Natural killer cell (primary cell): ENCODE measurements around the gene RALA. TPM values are rescaled to one million over a fixed set of nuclear protein-coding genes. Genes with fewer than 3 reads are reported as not detected.
A peak's percentile ranks its signal among the peaks of the same experiment; 100 is the strongest.

Experiments used
- ATAC-seq, 3 donors: fragments of 150-1000 bp in 2 of 3; fragments of 200-7000 bp in 1 of 3; cut with Tn5 transposase; 1 replicate in 1 of 3; 2 replicates in 2 of 3; pipeline ENCODE4 v1.10.0; 2021; ENCODE audit warnings: mild to moderate bottlenecking in 2 of 3, moderate library complexity in 2 of 3
- DNase-seq, 2 donors: peaks; one replicate each; pipeline versions ENCODE4 v3.0.0 to v3.0.0-alpha.2; 2013 to 2021; ENCODE audit warnings: mixed read lengths in 1 of 2
- H3K27ac ChIP-seq: one replicate; pipeline ENCODE4 v1.5.1; 2013; ENCODE audit warnings: mild to moderate bottlenecking, low read length
- H3K27me3 ChIP-seq: one replicate; pipeline ENCODE4 v1.6.1; 2013; ENCODE audit warnings: low read length; ENCODE audit not compliant: control insufficient read depth, insufficient read depth
- H3K36me3 ChIP-seq: one replicate; pipeline ENCODE4 v1.6.1; 2013; ENCODE audit warnings: low read length; ENCODE audit not compliant: control insufficient read depth, insufficient read depth
- H3K4me1 ChIP-seq: one replicate; pipeline ENCODE4 v1.6.1; 2013; ENCODE audit warnings: low read length; ENCODE audit not compliant: control insufficient read depth, insufficient read depth
- H3K4me3 ChIP-seq: one replicate; pipeline ENCODE4 v1.5.1; 2013; ENCODE audit warnings: low read length
- H3K9me3 ChIP-seq: one replicate; pipeline ENCODE4 v1.6.1; 2013; ENCODE audit warnings: low read length; ENCODE audit not compliant: control insufficient read depth, insufficient read depth
- H3K27ac Mint-ChIP-seq, 2 donors: one replicate each; pipeline ENCODE4 v1.8.0; 2022; ENCODE audit warnings: mild to moderate bottlenecking in 2 of 2, mixed read lengths in 2 of 2, moderate library complexity in 1 of 2
- H3K27me3 Mint-ChIP-seq, 2 donors: one replicate each; pipeline ENCODE4 v1.8.0; 2022; ENCODE audit warnings: low read depth in 2 of 2, mixed read lengths in 2 of 2
- H3K36me3 Mint-ChIP-seq: one replicate; pipeline ENCODE4 v1.8.0; 2022; ENCODE audit warnings: mixed read lengths
- H3K4me1 Mint-ChIP-seq, 2 donors: one replicate each; pipeline ENCODE4 v1.8.0; 2022; ENCODE audit warnings: mixed read lengths in 2 of 2
- H3K4me3 Mint-ChIP-seq: one replicate; pipeline ENCODE4 v1.8.0; 2022; ENCODE audit warnings: mild to moderate bottlenecking, moderate library complexity, mixed read lengths
- H3K9me3 Mint-ChIP-seq, 2 donors: one replicate each; pipeline ENCODE4 v1.8.0; 2022; ENCODE audit warnings: mixed read lengths in 2 of 2
- WGBS: methylation state at CpG from one replicate; pipeline ENCODE4 v1.1.7; 2013; ENCODE audit warnings: missing lambda C conversion rate; ENCODE audit not compliant: insufficient coverage; 5-methylcytosine and 5-hydroxymethylcytosine counted together
- intact Hi-C: fragments of 100-400 bp; cut with micrococcal nuclease; formaldehyde crosslinking; loops from one replicate; pipeline ENCODE4 v1.14.2; 2022
- total RNA-seq, 4 donors: library from RNA; stranded (reverse); fragments of 120-200 nt in 1 of 4; gene quantifications; one replicate each; pipeline versions ENCODE4 v1.2.3 to v1.2.4, GENCODE V29; 2013 to 2022
- TF ChIP-seq, protein P1 (sequence below): fragments of 200-600 bp; IDR thresholded peaks from one replicate; pipeline ENCODE4 v1.8.0; 2022; ENCODE audit warnings: antibody characterized with exemption

The RALA gene
- total RNA-seq, 3 donors from 2014 or later (not counting 1 experiment from before 2014, with no cell fraction given) = 10.2 to 22.0 (median 16.8) TPM

DNA sequence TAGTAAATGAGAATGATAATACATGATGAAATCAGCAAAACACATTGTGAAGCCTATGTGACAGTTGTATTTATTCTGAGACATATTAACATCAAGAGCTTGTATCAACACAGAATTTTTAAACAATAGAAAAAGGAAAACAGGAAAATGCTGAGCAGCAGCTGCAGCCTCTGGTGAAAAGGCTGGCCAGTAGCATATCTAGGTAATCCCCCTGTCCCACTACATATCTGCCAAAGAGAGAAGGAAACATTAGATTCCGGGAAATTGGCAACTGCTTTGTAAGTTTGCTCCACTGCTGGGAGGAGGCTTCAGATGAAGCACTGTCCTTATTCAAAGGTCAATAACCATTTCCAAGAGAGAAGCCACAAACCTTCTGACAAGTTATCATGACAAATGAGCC is 89.4 kb downstream of the RALA start:
- Mint-ChIP-seq H3K4me3 (no peak overlapping the region), H3K4me1 (no peaks in the 10 kb centered on the region), H3K27me3 (peaks cover 0 to 3% of the 10 kb centered on the region in 2 donors), H3K9me3 (peaks cover 9 to 17% of the 10 kb centered on the region in 2 donors), H3K36me3 (peaks cover 9% of the 10 kb centered on the region), H3K27ac (no peak overlapping the region)
- H3K27me3 ChIP-seq = no peaks in the 10 kb centered on the region
- ATAC-seq = no peak
- DNase-seq = no peak
- H3K9me3 ChIP-seq = peaks cover 15% of the 10 kb centered on the region
- no peaks in the 10 kb centered on the region for H3K36me3 ChIP-seq
- intact Hi-C loops = no loop called here
- no peaks in the 10 kb centered on the region for H3K4me1 ChIP-seq
- no peak overlapping the region for H3K27ac ChIP-seq
- H3K4me3 ChIP-seq = no peak overlapping the region
- TF ChIP-seq, protein P1, sequence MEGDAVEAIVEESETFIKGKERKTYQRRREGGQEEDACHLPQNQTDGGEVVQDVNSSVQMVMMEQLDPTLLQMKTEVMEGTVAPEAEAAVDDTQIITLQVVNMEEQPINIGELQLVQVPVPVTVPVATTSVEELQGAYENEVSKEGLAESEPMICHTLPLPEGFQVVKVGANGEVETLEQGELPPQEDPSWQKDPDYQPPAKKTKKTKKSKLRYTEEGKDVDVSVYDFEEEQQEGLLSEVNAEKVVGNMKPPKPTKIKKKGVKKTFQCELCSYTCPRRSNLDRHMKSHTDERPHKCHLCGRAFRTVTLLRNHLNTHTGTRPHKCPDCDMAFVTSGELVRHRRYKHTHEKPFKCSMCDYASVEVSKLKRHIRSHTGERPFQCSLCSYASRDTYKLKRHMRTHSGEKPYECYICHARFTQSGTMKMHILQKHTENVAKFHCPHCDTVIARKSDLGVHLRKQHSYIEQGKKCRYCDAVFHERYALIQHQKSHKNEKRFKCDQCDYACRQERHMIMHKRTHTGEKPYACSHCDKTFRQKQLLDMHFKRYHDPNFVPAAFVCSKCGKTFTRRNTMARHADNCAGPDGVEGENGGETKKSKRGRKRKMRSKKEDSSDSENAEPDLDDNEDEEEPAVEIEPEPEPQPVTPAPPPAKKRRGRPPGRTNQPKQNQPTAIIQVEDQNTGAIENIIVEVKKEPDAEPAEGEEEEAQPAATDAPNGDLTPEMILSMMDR = no peak
- WGBS = 100% methylated on average over 1 of the region's 1 CpG

DNA sequence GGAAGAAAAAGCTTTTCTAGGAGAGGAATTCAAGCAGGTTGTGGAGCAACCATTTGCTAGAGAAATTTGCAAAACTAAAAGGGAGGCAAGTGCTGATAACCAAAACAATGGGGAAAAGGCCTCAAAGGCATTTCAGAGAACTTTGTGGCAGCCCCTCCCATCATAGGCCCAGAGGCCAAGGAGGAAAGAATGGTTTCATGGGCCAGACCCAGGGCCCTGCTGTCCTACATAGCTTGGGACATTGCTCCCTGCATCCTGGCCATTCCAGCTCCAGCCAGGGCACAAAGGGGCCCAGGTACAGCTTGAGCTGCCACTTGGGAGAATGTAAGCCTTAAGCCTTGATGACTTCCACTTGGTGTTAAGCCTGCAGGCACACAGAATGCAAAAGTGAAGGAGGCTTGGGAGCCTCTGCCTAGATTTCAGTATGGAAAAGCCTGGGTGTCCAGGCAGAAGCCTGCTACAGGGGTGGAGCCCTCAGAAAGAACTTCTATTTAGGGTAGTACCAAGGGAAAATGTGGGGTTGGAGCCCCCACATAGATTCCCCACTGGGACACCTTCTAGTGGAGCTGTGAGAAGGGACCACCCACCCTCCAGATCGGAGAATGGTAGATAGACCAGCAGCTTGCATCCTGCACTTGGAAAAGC is 91.2 kb downstream of the RALA start:
- no peak overlapping the region for H3K4me3 Mint-ChIP-seq

DNA sequence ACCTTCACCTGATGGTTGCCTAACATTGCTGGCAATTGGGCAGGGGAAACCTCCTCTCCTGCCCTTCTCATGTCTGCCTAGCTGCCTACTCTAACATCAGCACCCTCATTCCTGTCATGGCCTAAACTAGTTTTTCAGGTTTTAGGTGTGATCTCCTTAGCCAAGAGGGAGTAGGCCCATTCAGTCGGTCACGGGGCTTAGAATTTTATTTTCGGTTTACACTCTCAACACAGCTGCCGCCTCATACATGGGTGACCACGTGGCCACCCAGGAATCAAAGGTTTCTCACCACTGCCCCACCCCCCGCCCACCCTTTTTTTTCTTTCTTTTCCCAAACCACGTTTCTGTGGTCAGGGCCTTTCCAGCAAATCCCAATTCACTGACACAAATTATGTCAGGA is 97.2 kb downstream of the RALA start:
- Histone ChIP-seq H3K4me3 (no peak overlapping the region), H3K27me3 (no peaks in the 10 kb centered on the region), H3K4me1 (no peaks in the 10 kb centered on the region), H3K9me3 (no peaks in the 10 kb centered on the region), H3K27ac (no peak overlapping the region), H3K36me3 (no peaks in the 10 kb centered on the region)
- intact Hi-C loops = no loop called here
- Mint-ChIP-seq H3K27ac (no peak overlapping the region), H3K9me3 (peaks cover 2 to 4% of the 10 kb centered on the region in 2 donors), H3K4me3 (no peak overlapping the region), H3K36me3 (peaks cover 4% of the 10 kb centered on the region), H3K4me1 (peaks cover 0 to 9% of the 10 kb centered on the region in 2 donors), H3K27me3 (peaks cover 10 to 16% of the 10 kb centered on the region in 2 donors)
- no peak for DNase-seq
- WGBS = 75% methylated on average over 7 of the region's 7 CpGs
- ATAC-seq = peak in 2 of 3 donors; percentile 18 to 43
- TF ChIP-seq, protein P1 = no peak

More for the DNA sequence above, 91.2 kb downstream of the RALA start:
- Mint-ChIP-seq H3K4me1 (no peaks in the 10 kb centered on the region), H3K27me3 (peaks cover 0 to 3% of the 10 kb centered on the region in 2 donors), H3K27ac (no peak overlapping the region), H3K36me3 (peaks cover 9% of the 10 kb centered on the region), H3K9me3 (peaks cover 9 to 17% of the 10 kb centered on the region in 2 donors)
- Histone ChIP-seq H3K36me3 (no peaks in the 10 kb centered on the region), H3K9me3 (peaks cover 15% of the 10 kb centered on the region), H3K4me3 (no peak overlapping the region), H3K27ac (no peak overlapping the region), H3K4me1 (no peaks in the 10 kb centered on the region), H3K27me3 (no peaks in the 10 kb centered on the region)
- ATAC-seq (no peak), DNase-seq (no peak)
- TF ChIP-seq, protein P1 = no peak
- WGBS = 100% methylated on average over 1 of the region's 1 CpG
- intact Hi-C loops = no loop called here

DNA sequence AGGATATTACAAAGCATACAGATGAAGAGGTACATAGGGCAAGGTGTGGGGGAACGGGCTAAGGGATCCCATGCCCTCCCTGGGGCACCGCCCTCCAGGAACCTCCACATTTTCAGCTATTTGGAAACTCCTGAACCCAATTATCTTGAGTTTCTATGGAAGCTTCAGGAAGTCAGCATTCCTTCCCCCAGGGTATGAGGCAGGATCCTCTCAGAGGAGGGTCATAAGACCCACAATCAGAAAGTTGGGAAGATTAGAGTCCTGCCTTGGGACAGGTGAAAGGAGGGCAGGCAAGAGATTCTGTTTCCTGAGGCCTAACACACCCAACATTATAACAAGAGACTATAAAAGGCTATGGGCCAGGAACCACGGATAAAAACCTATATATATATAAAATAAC is 98.0 kb downstream of the RALA start:
- no peaks in the 10 kb centered on the region for H3K27me3 ChIP-seq
- no peak overlapping the region for H3K27ac ChIP-seq
- no peaks in the 10 kb centered on the region for H3K9me3 ChIP-seq
- intact Hi-C loops = no loop called here
- Mint-ChIP-seq H3K4me3 (no peak overlapping the region), H3K27ac (no peak overlapping the region), H3K27me3 (peaks cover 10 to 20% of the 10 kb centered on the region in 2 donors), H3K9me3 (no peaks in the 10 kb centered on the region), H3K36me3 (no peaks in the 10 kb centered on the region), H3K4me1 (peaks cover 0 to 9% of the 10 kb centered on the region in 2 donors)
- TF ChIP-seq, protein P1 = no peak
- H3K36me3 ChIP-seq = no peaks in the 10 kb centered on the region
- H3K4me3 ChIP-seq = no peak overlapping the region
- whole genome bisulfite sequencing = 94% methylated on average over 2 of the region's 3 CpGs
- ATAC-seq = no peak
- no peaks in the 10 kb centered on the region for H3K4me1 ChIP-seq
- DNase-seq = no peak
